SK-N-DZ (cell line): Measurements from ENCODE around the gene TRDMT1. TPM values are rescaled to one million over a fixed set of nuclear protein-coding genes. Genes with fewer than 3 reads are reported as not detected.

Source experiments
- DNase-seq: peaks from one replicate; pipeline ENCODE4 v3.0.0-alpha.2; 2015; ENCODE audit warnings: low spot score
- polyA plus RNA-seq, 2 experiments: library from polyadenylated mRNA; depleted of rRNA; stranded (reverse); fragments of >200 nt; gene quantifications; 2 replicates each; pipeline ENCODE4 v1.2.3, GENCODE V29; 2014

Gene TRDMT1
- polyA plus RNA-seq (2014; cell fraction: cytosol; rRNA removed): 3.7 TPM in 2 replicates
- polyA plus RNA-seq (2014; cell fraction: nucleus; rRNA removed): 3.9 and 5.9 TPM in 2 replicates

GRCh38 chr10:17200912-17201793 is at the start of gene TRDMT1:
Gene TRDMT1 (minus strand): TSS chr10:17201672. CDS start chr10:17201634, 38 bp downstream.
- peak; percentile 85 for DNase-seq

- no peak for DNase-seq
Measured at GRCh38 chr10:17250736-17251135, 49.3 kb upstream of the TRDMT1 start.

- DNase-seq: no peak
Measured at GRCh38 chr10:17249820-17250219, 48.3 kb upstream of the TRDMT1 start.

- DNase-seq: no peak
Measured at GRCh38 chr10:17248964-17249363, 47.5 kb upstream of the TRDMT1 start.

GRCh38 chr10:17247210-17247609 is 45.7 kb upstream of the TRDMT1 start:
- DNase-seq: no peak

- DNase-seq: no peak
Measured at GRCh38 chr10:17244700-17245365, 43.4 kb upstream of the TRDMT1 start.

GRCh38 chr10:17241611-17242333 is 40.3 kb upstream of the TRDMT1 start:
- DNase-seq: no peak

GRCh38 chr10:17240616-17241015 is 39.1 kb upstream of the TRDMT1 start:
- no peak for DNase-seq

- no peak for DNase-seq
Measured at GRCh38 chr10:17240096-17240495, 38.6 kb upstream of the TRDMT1 start.

GRCh38 chr10:17239345-17240085 is 38.0 kb upstream of the TRDMT1 start:
- DNase-seq: no peak

GRCh38 chr10:17238445-17239291 is 37.2 kb upstream of the TRDMT1 start:
- DNase-seq: no peak

- no peak for DNase-seq
Measured at GRCh38 chr10:17237915-17238444, 36.5 kb upstream of the TRDMT1 start.

GRCh38 chr10:17237149-17237527 is 35.7 kb upstream of the TRDMT1 start:
- DNase-seq: no peak

GRCh38 chr10:17236468-17237148 is 35.1 kb upstream of the TRDMT1 start:
- no peak for DNase-seq

GRCh38 chr10:17235136-17235535 is 33.7 kb upstream of the TRDMT1 start:
- no peak for DNase-seq

- no peak for DNase-seq
Measured at GRCh38 chr10:17234431-17234945, 33.0 kb upstream of the TRDMT1 start.

GRCh38 chr10:17233286-17233991 is 32.0 kb upstream of the TRDMT1 start:
- no peak for DNase-seq

- no peak for DNase-seq
Measured at GRCh38 chr10:17232276-17232960, 30.9 kb upstream of the TRDMT1 start.
